Subcutaneous abdominal adipose tissue (tissue), 5 donors: ENCODE data around the gene BEST3.

ENCODE experiments used
- H3K27ac ChIP-seq: one replicate; pipeline ENCODE4 v1.7.0; 2013; ENCODE audit warnings: low read depth, mild to moderate bottlenecking, inconsistent platforms, low read length, moderate library complexity
- H3K27me3 ChIP-seq, 5 donors: one replicate each; pipeline ENCODE4 v1.7.0; 2013; ENCODE audit warnings: low read length in 5 of 5, inconsistent platforms in 1 of 5; ENCODE audit not compliant: control insufficient read depth in 5 of 5, insufficient read depth in 4 of 5
- H3K36me3 ChIP-seq, 5 donors: one replicate each; pipeline ENCODE4 v1.7.0; 2013; ENCODE audit warnings: low read length in 5 of 5; ENCODE audit not compliant: control insufficient read depth in 5 of 5, insufficient read depth in 5 of 5
- H3K4me1 ChIP-seq, 5 donors: one replicate each; pipeline ENCODE4 v1.7.0; 2013; ENCODE audit warnings: low read length in 5 of 5, mild to moderate bottlenecking in 3 of 5, moderate library complexity in 1 of 5; ENCODE audit not compliant: control insufficient read depth in 5 of 5, insufficient read depth in 5 of 5
- H3K4me3 ChIP-seq, 5 donors: one replicate each; pipeline ENCODE4 v1.7.0; 2013; ENCODE audit warnings: low read length in 5 of 5, low read depth in 1 of 5
- H3K9ac ChIP-seq, 5 donors: one replicate each; pipeline ENCODE4 v1.7.0; 2013; ENCODE audit warnings: low read length in 5 of 5, mild to moderate bottlenecking in 4 of 5, moderate library complexity in 3 of 5
- H3K9me3 ChIP-seq, 5 donors: one replicate each; pipeline ENCODE4 v1.7.0; 2013; ENCODE audit warnings: low read length in 5 of 5; ENCODE audit not compliant: control insufficient read depth in 5 of 5
- donor health status: healthy.
- donor health status: healthy.
- donor health status: healthy.
- donor health status: healthy.
- donor health status: healthy.

BEST3 gene

DNA sequence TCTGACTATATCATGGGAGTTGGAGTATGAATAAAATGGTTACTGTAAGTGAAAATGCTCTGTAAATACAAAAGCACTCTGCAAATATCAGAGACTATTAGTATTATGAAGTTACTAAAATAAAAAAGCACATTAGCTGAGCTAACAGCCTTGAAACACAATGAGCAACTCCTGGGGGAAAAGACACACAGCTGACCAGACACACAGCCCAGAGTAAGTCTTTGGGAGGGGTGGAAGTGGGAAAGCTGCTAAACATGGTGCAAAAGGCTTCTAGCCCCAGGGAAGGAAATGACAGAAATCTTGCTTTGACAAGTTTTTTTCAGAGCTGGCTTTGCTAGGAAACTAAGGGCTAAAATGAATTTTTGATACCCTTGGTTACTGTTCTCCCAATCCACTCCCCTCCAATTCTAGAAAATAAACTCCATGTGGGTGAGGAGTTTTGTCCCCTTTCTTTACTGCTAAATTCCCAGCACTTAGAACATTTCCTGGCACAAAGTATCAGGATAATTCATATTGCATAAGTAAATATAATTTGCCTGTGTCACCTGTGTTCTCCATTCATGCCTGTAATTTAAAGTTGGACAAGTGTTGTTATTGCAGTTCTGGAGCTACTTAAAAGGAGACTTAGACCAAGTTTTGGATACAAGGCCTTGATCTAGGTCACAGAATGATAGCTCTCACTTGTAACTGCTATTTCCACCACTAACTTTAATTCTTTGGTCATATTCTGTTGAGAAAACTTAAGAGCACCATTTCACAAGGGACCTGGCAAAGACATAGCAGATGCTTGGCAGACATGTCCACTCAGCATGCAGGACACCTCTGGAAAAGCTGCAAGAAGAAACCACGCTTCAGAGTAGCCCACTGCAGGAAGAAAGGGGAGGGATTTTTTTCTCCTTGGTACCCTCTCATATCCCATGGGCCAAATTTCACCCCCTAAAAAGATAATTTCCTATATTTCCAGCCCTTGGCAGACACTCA is 20.5 kb upstream of the BEST3 start:
- H3K27me3 ChIP-seq: no peaks in the 10 kb centered on the region
- H3K9ac ChIP-seq: peak overlapping the region in 1 of 5 donors; percentile 34
- H3K9me3 ChIP-seq: no peaks in the 10 kb centered on the region
- H3K4me3 ChIP-seq: no peak overlapping the region
- H3K27ac ChIP-seq: peak overlapping the region; percentile 33
- no peaks in the 10 kb centered on the region for H3K36me3 ChIP-seq
- peaks cover 0 to 16% (median 0%) of the 10 kb centered on the region in 5 donors for H3K4me1 ChIP-seq

DNA sequence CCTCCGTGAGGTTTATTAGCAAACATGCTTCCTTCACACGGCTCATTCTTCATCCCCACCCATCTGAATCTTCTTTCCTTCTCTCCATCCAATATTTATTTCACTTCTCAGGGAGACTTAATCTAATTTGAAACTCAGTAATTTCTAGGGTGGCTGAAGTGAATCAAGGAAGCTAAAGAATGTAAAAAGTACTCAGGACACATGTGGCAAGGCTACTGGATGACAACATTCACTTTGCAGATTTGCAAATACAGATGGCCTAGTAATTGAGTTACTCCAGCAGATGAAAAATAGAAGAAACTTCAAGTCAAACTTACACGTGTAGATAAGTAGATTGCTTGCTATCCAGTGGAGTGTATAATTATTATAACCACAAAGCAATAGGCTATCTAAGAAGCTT is 15.4 kb upstream of the BEST3 start:
- Histone ChIP-seq H3K4me3 (no peak overlapping the region), H3K27me3 (no peaks in the 10 kb centered on the region), H3K4me1 (peaks cover 0 to 5% (median 0%) of the 10 kb centered on the region in 5 donors), H3K9me3 (no peaks in the 10 kb centered on the region), H3K36me3 (no peaks in the 10 kb centered on the region), H3K9ac (no peak overlapping the region), H3K27ac (no peak overlapping the region)

DNA sequence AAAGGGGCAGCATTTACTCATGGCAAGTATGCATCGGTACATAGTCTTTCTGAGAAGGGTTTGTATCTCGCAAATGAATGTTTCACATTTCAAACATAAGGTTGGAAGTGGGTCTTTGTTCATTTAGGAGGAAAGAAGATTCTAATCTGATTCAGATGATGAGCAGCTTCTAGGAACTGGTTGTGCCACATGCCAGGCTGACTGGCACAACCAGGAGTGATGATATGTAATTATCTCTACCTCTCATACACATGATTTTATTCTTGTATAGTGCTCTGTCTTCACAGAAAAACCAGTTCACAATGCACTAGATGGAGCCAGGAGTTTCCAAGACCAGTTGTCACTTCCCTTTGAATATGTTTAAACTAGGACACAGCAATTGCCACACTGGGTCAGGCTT is 13.7 kb upstream of the BEST3 start:
- Histone ChIP-seq H3K4me3 (no peak overlapping the region), H3K27ac (no peak overlapping the region), H3K36me3 (no peaks in the 10 kb centered on the region), H3K9ac (no peak overlapping the region), H3K27me3 (no peaks in the 10 kb centered on the region), H3K9me3 (no peaks in the 10 kb centered on the region), H3K4me1 (no peaks in the 10 kb centered on the region)

DNA sequence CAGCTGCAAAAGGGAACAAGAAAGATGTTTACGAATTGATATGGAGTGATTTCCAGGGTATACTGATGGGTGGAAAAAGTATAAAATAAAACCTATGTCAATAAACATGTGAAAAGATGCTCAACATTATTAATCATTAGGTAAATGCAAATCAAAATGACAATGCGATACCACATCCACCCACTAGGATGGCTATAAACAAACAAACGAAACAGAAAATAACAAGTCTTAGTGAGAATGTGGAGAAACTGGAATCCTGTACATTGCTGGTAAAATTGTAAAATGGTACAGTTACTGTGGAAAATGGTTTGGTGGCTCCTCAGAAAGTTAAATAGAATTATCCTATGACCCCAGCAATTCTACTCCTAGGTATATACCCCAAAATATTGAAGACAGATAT is 9.5 kb upstream of the BEST3 start:
- Histone ChIP-seq H3K4me1 (no peaks in the 10 kb centered on the region), H3K36me3 (no peaks in the 10 kb centered on the region), H3K4me3 (no peak overlapping the region), H3K9me3 (no peaks in the 10 kb centered on the region), H3K27me3 (no peaks in the 10 kb centered on the region), H3K9ac (no peak overlapping the region), H3K27ac (no peak overlapping the region)

DNA sequence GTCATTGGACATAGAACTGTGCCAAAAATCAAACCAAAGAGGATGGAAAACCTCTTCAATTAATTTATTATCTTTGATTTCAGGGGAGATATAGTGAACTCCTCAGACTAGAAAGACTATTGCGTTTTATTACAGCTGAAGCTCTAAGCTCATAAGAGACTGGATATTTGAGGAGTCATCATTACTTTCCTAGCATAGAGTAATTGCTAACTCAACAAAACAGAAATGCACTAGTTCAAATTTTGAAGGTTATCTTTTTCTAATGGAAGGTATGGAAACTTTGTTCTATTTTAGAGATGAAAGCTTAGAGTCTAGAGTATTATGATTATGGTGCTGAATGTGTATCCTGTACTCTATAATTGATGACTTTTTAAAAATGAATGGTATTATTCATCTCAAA is 5.3 kb upstream of the BEST3 start:
- Histone ChIP-seq H3K4me3 (no peak overlapping the region), H3K9me3 (no peaks in the 10 kb centered on the region), H3K27me3 (no peaks in the 10 kb centered on the region)

DNA sequence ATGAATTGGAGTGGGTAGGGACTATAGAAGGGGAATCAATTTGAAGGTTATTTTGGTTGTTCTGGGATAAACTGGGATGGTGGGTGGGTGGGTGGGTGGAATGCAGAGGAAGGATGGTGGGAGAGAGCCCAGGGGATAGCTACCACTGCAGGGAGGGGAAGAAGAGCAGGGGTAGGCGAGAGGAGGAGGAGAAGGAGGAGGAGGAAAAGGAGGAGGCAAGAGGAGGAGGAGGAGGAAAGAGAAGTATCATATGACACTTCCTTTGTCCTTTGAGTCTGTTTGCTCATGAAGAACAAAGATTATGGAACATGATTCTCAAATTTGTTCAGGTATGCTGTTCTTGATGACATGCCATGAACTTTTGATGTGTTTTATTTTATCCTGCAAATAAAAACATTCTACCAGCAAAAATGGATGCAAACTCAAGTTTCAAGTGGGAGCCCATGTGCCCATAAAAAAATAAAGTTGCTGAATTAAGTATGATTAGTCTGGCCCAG is 4.1 kb upstream of the BEST3 start:
- Histone ChIP-seq H3K4me1 (no peaks in the 10 kb centered on the region), H3K36me3 (no peaks in the 10 kb centered on the region), H3K9ac (no peak overlapping the region), H3K27ac (no peak overlapping the region), H3K9me3 (no peaks in the 10 kb centered on the region), H3K4me3 (no peak overlapping the region), H3K27me3 (no peaks in the 10 kb centered on the region)

More for the DNA sequence above, 5.3 kb upstream of the BEST3 start:
- Histone ChIP-seq H3K9ac (no peak overlapping the region), H3K4me1 (no peaks in the 10 kb centered on the region), H3K36me3 (no peaks in the 10 kb centered on the region), H3K27ac (no peak overlapping the region)

DNA sequence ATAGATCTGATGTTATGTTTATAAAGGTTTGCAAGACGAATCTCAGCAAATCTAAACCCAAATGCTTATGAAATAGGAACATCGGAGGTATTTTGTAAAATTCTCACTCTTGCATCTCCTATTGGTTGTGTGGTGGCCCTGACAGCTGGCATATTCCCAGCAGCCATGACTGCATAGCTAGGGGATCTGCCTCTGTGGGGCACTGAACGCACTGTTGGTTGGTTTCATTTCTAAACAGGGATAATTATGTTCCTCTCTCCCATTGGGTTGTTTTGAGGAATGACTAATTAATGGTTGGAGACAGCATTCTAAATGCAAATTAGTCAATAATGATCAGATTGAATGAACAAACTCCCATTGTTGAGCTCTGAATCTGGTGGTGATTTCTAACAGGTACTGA is 2.7 kb upstream of the BEST3 start:
- Histone ChIP-seq H3K27ac (no peak overlapping the region), H3K36me3 (no peaks in the 10 kb centered on the region), H3K27me3 (no peaks in the 10 kb centered on the region), H3K9ac (no peak overlapping the region), H3K4me1 (no peaks in the 10 kb centered on the region), H3K4me3 (no peak overlapping the region), H3K9me3 (no peaks in the 10 kb centered on the region)

DNA sequence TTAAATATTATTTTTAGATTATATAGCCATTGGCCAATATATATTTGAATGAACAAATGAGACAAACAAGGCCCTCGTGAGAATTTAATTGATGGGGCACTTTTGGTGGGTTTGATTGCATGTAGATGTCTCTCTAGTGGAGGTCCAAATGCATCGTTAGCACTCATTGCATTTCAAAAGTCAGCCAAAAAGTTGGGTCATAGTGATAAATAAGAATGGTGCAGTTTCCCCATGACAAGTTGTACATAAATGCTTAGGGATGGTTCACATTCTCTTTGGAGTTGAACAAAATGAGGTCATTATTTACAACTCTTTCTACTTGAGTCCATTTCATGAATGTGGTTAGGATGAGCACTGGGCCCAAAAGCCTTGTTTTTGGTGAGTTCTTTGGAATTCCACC is 1.0 kb downstream of the BEST3 start:
- Histone ChIP-seq H3K4me1 (no peaks in the 10 kb centered on the region), H3K27ac (no peak overlapping the region), H3K9ac (no peak overlapping the region), H3K9me3 (no peaks in the 10 kb centered on the region), H3K27me3 (no peaks in the 10 kb centered on the region), H3K4me3 (no peak overlapping the region), H3K36me3 (no peaks in the 10 kb centered on the region)

DNA sequence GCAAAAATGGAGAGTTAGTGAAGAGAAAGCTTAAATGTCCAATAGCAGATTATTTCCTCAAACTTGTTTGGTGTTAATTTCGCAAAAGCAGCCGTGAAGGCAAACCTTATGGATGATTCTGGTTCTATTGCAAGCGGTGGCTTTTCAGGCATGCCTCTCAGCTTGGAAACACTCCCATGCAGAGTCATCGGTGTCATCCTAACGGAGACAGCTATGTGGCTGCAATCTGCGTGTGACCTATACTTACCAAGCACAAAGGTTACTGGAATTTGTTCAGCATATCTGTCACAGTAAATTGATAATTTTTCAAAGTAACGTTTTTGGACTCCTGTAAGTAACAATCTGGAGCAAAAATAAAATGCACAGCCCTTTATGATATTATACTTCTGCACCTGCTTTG is 5.0 kb downstream of the BEST3 start:
- H3K36me3 ChIP-seq: no peaks in the 10 kb centered on the region

DNA sequence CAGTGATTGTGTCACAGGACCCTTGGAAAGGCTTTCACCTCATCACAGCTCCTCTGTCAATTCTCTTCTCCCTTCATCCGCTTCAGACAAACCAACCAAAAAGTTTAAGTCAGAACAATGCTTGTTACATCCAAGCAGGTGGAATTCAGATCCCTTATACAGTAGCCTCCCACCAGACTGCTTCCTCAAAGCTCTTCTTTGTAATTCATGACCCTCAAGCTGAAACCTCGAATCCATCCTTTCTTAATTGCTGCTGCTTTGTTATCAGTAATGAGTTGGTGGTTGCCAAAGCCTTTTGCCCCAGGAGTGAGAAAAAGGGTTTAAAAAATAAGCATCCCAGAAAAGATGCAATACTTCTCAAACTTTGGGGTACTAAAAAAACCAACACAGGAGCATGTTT is 9.5 kb downstream of the BEST3 start:
- no peaks in the 10 kb centered on the region for H3K36me3 ChIP-seq
- no peak overlapping the region for H3K4me3 ChIP-seq
- no peaks in the 10 kb centered on the region for H3K27me3 ChIP-seq
- H3K4me1 ChIP-seq: peaks cover 2 to 14% (median 9%) of the 10 kb centered on the region in 5 donors
- no peak overlapping the region for H3K9ac ChIP-seq
- no peaks in the 10 kb centered on the region for H3K9me3 ChIP-seq
- H3K27ac ChIP-seq: no peak overlapping the region

More for the DNA sequence above, 5.0 kb downstream of the BEST3 start:
- H3K9ac ChIP-seq: no peak overlapping the region
- peaks cover 0 to 6% (median 5%) of the 10 kb centered on the region in 5 donors for H3K4me1 ChIP-seq
- H3K27ac ChIP-seq: no peak overlapping the region
- no peaks in the 10 kb centered on the region for H3K27me3 ChIP-seq
- H3K4me3 ChIP-seq: no peak overlapping the region
- no peaks in the 10 kb centered on the region for H3K9me3 ChIP-seq
